ELR (cell line): ENCODE measurements around the gene CENPF.
A peak's percentile ranks its signal among the peaks of the same experiment; 100 is the strongest.
"Not testable (repeated sequence)": the region's sequence is repeated elsewhere in the genome, so short reads cannot be mapped to it uniquely, and the experiment has no call there.

Source experiments
- DNase-seq: peaks from one replicate; pipeline ENCODE4 v3.0.0-alpha.2; 2015; ENCODE audit warnings: low read depth

Gene CENPF

DNA sequence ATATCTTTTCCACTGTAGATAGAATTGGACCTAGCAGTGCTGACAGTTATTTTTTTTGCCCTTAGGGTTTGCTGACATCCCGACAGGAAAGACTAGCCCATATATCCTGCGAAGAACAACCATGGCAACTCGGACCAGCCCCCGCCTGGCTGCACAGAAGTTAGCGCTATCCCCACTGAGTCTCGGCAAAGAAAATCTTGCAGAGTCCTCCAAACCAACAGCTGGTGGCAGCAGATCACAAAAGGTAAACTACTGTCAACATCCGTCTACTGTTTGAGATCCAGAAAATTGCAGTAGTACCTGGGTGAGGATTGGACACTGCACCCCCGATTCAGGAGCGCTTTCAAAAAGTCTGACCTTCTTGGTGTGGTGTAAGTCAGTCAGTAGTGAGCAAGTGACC lies 55.8 kb downstream of the CENPF start:
- peak; percentile 13 for DNase-seq

DNA sequence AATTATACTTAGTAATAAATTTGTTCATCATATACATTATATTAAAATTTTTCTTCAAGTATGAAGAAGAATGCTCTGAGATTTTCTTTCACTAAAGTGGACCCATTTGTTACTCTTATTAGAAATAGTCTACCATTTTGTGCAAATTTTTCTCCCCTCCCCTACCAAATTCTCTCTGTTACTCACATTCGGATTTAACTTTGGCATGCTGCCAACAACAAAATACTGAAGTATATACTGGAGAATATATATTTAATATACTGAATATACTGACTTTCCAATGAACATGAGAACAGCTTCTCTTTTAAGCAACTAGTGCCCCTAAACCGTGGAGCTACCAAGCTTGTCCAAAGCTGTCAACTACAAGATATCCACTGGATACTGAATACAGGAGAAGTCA lies 57.2 kb downstream of the CENPF start:
- no peak for DNase-seq

DNA sequence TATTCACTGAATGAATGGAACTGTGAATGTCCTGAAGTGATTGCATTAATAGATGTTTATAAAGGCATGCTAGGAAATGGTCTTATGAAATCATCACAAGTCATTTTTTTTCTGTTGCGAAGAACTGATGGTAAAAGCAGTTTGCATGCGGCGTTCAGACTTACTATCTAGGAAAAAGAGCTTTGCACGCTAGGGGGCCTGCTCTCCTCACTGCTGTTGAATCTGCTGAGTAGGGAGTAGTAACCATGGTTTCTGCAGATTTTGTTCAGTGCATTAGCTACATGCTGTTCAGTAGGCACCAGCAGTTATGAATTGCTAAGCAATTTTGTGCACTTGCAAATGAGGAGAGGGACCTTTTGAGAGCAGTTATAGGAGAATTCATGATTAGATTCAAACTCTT lies 57.9 kb downstream of the CENPF start:
- peak; percentile 61 for DNase-seq

DNA sequence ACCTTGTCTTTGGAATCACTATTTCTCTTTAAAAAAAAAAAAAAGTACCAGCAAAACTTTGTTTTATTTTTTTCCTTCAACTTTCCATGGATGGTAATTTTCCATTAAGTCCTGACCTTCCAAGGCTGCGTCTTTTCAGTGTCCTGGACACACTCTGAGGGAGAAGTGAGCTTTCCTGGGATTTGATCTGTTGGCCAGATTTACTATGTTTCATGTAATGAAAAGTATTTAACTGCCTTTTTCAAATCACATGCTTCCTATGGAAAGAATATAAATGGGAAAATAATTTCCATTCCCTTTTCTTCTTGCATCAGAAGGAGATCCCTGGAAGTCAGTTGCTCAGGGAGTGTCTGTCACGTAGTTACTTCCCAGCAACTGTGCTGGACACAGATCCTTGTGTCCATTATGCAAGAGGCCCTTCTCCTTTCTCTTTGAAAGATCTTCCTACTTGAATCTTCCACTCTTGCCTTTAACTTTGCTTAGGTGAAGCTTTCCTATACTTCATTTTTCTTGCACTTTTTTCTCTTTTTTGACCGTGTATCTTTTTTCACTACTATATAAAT lies 59.3 kb downstream of the CENPF start:
- no peak for DNase-seq

DNA sequence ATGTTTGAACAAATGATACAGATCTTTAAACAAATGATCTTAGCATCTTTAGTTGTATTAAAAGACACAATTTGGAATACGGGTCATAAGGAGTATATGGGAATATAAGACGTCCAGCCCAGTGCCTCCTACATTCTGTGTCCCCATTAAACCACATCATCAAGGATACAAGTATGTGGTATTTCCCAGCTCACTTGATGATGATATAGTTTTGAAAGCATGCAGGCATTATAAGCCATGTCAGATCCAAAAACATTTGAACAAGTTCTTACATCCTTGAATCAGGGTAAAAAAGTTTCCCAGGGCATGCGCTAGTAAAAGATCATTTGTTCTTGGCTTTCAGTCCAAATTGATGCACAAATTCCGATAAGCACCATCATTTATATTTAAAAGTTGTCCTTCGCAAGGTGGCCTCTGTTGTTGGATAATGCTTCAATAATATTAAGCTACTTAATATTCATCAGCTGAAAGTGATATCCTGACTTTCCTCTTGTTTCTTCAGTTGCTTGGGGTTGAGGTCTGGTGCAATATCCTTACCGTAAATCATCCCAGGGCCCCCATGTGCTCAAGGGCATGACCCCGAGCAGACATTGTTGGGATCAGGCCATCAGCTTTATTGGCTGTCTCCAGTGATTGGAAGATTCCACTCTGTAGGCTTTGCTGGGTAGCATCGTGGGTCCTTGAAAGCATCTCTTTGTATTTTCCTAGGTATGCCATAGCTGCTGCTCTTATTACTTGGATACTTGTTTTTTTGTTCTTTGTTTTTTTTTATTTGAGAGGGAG lies 61.8 kb downstream of the CENPF start:
- DNase-seq: no peak

DNA sequence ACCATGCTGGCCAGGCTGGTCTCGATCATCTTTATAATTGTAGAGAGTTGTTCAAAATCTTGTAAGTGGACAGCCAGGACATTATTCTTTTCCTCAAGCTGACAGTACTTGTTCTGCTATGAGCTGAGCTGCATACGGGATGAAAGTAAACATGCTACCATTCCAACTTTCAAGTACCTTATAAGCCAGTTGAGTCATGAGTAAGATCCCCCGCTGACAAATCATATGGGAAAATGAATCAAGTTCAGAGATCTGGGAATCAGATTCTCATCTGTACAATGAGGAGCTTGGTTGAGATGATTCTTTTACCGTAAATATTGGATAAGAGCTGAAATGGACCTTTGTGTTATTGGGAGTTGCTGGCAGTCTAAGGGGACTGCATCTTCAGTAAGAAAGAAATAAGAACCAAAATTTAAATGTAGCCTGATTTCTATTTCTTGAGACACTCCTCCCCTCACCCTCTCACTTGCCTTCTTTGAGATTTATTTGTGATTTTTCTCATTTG lies 62.7 kb downstream of the CENPF start:
- DNase-seq: peak; percentile 16

DNA sequence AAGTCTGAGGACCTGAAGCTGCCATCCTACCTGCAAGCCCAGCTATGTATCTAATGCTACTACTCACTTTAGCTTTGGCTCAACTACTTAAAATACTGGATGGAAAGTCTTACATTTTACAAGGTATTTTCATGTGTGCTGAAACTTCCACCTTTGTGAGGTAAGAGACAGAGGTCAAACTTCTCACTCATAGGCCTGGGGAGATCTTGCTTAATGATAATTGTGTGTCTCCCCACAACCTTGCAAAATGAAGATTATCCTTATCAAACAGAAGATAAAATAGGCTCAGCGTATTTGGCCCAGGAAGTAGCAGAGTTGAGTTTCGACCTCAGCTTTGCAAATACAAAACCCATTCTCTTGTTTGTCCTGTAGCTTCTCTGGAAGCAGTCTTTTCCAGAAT lies 63.7 kb downstream of the CENPF start:
- no peak for DNase-seq

DNA sequence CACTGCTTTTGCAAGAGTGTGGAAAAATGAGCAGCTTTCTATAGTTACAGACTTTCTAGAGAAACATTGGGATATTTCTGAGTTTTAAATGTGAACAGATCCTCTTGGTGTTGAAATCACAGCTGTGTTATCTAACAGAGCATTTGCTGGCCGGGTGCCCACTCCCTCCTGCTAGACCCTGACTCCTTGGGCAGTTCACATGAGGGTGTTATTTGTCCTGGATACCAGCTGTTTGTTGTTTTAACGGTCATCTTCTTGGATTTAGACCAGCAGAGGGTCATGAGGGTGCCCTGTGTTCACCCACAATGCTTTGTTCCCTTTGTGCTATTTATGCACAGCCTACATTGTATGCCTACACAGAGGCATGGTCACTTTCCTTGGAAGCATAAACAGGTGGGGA lies 67.1 kb downstream of the CENPF start:
- peak; percentile 11 for DNase-seq

DNA sequence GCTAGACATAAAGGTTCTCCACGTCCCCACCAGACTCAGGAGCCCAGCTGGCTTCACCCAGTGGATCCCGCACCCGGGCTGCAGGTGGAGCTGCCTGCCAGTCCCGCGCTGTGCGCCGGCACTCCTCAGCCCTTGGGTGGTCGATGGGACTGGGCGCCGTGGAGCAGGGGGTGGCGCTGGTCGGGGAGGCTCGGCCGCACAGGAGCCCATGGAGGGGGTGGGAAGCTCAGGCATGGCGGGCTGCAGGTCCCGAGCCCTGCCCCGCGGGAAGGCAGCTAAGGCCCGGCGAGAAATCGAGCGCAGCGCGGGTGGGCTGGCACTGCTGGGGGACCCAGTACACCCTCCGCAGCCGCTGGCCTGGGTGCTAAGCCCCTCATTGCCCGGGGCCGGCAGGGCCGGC lies 70.0 kb downstream of the CENPF start:
- DNase-seq: not testable (repeated sequence)

DNA sequence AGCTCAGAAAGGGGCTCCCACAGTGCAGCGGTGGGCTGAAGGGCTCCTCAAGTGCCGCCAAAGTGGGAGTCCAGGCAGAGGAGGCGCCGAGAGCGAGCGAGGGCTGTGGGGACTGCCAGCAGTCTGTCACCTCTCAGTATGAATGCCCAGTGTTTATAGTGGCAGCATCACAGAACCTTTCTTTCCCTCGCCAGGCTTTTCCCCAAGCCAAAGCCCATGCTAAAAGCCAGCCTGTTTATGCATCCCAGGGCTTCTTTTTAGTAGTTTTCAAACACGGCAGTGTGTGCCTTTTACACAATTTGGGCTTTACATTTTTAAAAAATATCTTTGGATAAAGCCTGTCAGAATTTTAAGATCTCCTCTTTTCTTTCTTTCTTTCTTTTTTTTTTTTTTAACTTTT lies 70.6 kb downstream of the CENPF start:
- DNase-seq: no peak

DNA sequence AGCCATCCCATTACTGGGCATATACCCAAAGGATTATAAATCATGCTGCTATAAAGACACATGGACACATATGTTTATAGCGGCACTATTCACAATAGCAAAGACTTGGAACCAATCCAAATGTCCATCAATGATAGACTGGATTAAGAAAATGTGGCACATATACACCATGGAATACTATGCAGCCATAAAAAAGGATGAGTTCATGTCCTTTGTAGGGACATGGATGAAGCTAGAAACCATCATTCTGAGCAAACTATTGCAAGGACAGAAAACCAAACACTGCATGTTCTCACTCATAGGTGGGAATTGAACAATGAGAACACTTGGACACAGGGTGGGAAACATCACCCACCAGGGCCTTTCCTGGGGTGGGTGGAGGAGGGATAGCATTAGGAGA lies 72.5 kb downstream of the CENPF start:
- DNase-seq: not testable (repeated sequence)

DNA sequence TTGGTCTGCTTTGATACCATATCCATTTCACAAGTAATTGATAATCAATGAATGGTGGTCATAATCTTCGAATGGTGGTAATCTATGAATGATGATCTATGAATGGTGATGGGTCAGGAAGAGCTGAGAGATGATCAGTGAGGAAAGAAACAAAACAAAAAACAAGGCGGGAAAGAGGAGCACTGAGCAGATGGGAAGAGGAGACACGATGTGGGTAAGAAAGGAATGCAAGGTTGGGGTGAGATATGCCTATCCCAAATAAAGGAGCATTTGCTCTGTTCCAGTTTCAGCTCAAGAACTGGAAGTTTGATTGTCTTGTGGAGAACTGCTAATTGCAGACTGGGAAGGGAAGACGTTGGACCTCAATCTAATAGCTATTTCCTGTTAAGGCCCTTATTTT lies 73.8 kb downstream of the CENPF start:
- no peak for DNase-seq

DNA sequence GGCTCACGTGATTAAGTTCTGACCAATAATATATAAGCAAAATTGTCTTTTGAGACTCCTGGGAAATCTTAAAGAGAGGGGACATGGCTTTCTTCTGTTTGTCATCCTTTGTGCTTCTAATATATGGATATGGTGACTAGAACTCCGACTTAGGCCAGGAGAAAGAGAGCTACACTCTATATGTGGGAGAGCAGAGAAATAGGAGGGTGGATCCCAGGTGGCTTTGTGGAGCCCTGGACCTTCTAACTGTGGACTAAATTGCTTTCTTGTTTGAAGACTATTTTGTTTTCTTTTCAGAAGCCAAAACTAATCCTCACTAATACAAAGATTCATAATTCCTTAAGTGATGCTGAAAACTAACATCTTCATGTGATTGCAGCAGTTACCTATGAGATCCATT lies 75.0 kb downstream of the CENPF start:
- DNase-seq: no peak

DNA sequence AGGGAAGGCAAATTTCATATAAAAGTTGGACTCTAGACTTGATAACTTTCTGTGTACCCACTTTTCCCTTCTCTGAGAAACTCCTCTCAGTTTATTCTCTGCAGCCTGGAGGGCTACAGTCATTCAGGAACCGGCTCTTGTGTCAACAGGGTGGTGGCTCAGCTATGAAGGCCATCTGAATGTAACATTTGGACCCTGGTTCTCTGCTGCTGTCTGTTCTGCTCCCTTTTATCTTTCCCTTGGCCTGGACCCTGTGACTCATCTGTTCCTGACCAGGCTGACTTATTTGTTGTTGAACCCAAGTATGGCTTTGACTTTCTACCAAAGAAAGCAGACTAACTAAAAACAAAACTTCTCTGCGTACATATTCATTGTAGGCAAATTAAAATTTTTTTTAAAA lies 75.4 kb downstream of the CENPF start:
- peak; percentile 18 for DNase-seq

DNA sequence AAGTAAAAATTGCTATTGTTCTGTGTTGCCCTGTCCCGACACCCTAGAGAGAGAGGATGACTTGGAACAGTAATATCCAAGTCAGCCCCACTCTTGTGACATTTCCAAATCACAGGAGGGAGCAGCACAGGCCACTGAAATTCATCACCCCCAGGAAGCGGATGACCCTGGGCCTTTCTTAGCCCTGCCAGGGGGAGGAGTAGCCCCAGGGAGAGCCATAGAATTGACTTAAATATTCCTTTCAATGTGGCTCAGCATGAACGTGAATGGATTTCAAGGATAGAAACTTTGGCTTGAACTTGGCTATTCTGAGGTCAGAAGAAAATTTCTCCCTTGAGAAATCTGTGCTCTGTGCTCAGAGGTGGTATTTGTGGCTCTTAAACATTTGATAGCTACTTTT lies 80.6 kb downstream of the CENPF start:
- no peak for DNase-seq

DNA sequence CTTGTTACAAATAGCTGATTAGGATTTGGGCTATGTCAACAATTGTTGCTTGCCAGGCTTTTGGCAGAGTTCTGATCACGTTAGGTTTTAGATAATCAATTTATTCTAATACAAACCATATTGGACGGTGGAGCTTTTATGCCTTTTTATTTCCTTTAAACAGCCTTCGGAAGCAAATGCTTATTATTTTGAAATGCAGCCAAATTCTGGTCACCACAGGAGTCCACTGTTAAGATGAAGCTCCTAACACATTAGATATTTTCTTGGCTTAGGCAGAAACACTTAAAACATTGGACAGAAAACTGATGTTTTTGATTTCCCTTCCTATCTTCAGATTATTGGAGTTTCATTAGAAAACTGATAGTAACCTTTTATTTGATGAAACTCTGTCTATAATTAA lies 82.9 kb downstream of the CENPF start:
- no peak for DNase-seq

DNA sequence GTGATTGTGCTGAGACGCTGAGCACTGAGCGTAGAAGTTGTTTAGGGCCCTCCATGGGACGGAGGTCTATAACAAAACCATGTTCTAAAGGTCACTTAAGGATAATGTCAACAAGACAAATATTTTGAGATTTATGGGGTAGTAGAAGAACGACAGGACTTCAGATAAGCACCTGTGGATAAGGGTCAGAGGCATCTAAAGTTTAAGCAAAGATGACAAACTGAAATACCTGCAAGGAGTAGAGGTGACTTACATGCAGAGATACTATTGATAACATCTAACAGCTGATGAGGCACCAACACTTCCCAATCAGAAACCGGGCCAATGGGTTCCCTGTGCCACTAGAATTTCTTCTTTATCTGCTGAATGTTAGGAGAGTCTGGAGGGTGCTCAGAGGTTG lies 83.5 kb downstream of the CENPF start:
- DNase-seq: no peak

DNA sequence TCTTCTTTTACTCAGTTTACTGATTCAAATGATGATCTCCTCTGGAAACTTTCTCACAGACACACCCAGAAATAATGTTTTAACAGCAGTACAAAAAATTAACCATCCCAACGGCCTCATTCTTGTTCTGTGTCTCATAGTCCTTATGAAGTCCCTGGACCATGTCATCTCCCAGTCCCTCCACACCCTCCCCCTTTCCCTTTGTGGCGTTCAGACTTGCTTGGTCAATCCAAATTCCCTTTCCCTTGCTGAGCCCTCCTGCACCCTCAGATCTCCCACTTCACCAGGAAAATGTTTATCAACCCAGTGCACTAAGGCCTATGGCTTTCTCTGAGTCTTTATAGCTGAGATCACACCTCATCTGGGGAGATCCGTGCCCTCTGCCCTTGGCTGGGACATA lies 85.9 kb downstream of the CENPF start:
- DNase-seq: no peak

DNA sequence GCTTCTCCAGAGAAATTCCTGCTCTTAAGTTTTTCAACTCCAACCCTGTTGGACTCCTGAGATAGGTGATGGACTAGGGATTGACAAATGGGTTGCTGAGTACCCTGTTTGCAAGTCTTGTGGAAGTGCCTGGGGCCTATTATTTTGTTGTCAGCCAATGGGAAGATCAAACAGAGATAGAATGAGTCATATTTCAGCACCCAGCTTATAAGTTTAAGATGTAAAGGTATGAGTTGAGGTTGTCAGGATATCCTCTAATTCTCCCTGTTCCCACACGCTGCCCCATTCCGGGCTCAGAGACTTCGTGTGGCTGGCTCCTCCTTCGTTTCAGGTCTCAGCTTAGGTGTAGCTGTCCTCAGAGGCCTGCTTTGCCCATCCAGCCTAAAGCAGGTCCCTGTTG lies 91.8 kb downstream of the CENPF start:
- peak; percentile 3 for DNase-seq

DNA sequence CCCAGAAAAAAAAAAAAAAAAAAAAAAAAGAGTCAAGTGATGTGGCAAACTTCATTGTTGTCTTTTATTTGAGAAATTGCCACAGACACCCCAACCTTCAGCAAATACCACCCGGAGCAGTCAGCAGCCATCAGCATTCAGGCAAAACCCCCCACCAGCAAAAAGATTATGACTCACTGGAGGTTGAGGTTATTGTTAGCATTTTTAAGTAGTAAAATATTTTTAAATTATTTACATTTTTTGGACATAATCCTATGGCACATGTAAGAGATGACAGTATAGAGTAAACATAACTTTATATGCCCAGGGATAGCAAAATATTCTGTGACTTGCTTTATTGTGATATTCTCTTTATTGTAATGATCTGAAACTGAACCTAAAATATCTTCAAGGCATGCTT lies 95.6 kb downstream of the CENPF start:
- no peak for DNase-seq

DNA sequence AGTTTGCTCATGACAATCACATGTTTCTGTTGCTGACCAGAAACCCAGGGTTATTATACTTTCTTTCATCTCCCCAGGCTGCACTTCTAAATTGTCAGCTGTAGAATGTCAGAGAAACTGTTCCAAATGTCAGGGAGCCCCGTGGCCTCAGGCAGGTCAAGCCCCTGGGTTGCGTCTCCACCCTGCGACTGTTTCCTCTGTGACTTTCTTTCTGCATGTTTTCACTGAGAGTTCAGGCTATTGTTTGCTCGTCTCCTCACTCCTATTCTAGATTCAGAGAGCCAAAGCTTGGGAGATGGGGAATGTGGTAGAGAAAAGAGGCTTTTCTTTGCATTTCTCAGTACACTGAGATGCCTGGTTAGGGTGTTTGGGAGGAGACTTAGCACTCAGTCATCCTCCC lies 97.4 kb downstream of the CENPF start:
- no peak for DNase-seq

DNA sequence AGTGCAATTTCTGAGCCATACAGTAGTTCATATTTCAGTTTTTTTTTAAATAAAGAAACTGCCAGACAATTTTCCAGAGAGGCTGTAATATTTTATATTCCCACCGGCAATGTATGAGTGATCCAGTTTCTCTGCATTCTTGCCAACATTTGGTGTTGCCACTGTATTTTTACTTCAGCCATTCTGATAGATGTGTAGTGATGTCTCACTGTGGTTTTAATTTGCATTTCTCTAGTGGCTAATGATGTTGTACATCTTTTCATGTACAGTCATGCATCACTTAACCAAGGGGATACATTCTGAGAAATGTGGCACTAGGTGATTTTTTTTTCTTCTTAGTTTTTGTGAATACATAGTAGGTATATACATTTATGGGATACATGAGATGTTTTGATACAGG lies 99.6 kb downstream of the CENPF start:
- DNase-seq: no peak

DNA sequence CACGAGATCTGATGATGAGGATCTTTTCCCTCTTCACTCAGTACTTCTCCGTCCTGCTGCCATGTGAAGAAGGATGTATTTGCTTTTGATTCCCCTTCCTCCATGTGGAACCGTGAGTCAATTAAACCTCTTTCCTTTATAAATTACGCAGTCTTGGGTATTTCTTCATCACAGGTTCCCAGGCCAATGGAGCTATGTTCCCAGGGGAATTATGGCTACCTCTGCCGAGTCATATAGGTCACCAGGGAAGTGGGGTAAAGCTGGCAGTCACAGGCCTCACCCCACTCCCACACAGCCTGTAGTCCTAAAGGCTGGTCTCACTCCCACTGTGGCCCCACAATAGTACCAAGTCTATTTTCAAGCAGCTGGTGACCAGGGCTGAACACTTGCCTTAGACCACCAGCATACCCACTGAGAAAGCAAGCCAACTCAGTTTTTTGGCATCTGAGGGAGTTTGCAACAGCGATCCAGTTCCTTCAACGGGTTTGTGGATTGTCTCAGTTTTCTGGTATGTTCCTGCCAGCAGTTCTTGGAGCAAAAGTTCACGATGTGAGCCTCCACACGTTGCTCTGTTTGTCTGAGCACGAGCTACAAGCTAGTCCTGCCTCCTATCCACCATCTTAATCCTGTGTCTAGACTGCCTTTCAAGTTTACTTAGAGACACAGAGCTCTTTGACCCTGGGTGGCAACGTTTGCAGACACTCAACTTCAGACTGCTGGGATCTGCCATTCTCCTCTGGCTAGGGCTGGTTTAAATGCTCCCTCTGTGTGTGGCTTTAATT lies 104.5 kb downstream of the CENPF start:
- no peak for DNase-seq
